GM18511 (cell line): ENCODE measurements around the gene PAIP1.
"Not testable (repeated sequence)": the region's sequence is repeated elsewhere in the genome, so short reads cannot be mapped to it uniquely, and the experiment has no call there.

ENCODE experiments used
- ATAC-seq: cut with Tn5 transposase; IDR thresholded peaks from one replicate; pipeline ENCODE4 v1.9.1; 2021; ENCODE audit warnings: mild to moderate bottlenecking, moderate library complexity; ENCODE audit not compliant: unreplicated experiment

The PAIP1 gene

GRCh38 chr5:43556857-43557542, at the start of gene PAIP1:
Gene PAIP1, minus strand, starts transcription at chr5:43557077. Its CDS starts 231 bp downstream, at chr5:43556846.
- ATAC-seq, result peak; percentile 93

- no peak for ATAC-seq
Measured at GRCh38 chr5:43606351-43606750, 49.5 kb upstream of the PAIP1 start.

GRCh38 chr5:43604699-43605098, 47.8 kb upstream of the PAIP1 start:
- ATAC-seq, result no peak

- peak; percentile 49 for ATAC-seq
Measured at GRCh38 chr5:43603344-43604217, 46.7 kb upstream of the PAIP1 start.

DNA sequence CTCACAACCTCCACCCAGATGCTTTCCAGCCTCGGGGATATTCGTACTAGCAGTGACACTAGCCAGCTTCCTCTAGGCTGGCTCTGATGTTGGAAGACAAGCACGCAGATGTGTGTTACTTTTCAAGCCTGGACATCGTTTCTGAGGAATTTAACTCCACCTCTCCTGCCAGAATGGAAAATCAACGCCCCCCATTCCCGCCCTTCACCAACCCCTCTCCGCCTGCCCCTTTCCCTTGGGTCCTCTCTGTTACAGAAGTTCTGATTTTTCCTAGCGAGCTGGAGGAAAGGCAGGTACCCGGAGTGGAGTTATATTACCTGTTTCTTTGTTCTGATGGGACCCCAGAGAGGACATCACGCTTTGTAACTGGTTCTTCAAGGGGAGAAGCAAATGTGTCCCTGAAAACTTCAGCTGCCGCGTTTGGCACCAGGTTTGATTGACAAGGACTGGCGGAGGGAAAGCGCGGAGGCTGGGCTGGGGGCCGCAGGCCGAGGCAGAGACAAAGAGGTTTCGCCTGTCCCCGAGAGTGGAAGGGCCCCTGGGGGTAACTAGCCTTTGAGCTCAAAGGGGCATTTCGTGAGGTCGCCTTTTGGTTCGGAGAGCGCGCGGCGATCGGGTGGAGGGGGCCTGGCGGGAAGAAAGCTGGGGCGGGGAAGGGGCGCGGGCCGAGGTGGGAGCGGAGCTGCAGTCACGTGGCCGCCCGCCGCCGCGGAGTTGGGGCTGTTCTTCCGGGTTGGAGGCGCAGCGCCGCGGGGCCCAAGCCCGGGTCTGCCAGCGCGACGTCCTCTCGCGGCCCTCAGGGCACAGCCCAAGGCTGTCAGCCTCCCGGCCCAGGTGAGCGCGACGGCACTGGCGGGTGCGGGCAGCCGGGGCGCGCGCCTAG, 45.8 kb upstream of the PAIP1 start, which contains the start of gene NNT:
Gene NNT, plus strand, starts transcription at position 720 of the 883 bp plus-strand sequence. CDS start 6,016 bp downstream, outside the sequence.
- ATAC-seq, result peak; percentile 80

DNA sequence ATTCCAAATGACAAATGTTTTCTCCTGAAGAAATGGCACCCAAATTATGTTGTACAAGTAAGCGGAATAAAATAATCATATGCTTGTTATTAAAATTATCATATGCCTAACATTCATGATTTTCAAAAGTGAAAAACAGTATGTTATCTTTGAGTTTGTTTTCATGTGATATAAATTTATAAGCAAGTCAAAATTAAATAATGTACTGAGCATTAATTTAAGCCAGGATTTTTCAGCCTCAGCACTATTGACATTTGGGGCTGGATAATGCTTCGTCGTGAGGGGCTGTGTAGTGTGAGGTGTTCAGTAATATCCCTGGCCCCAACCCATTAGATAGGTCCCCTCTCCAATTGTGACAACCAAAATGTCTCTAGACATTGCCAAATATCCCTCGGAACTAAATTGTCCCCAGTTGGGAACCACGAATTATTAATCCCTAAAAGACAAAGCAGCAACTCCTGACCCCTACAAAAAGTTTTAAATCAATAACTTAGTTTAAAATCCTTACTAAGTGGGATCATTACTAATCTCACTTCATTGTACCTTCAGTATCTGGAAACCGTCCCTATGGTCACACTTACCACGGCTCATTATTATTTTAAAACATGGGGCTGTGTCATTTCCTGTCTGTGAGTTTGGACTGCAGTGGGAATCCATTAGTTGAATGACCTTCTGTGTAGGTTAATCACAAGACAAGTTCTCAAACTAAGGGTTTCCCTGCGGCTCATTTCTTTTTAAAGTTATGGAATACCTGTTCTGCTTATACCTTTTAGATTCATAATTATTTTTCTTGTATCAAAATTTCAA, 44.8 kb upstream of the PAIP1 start:
- ATAC-seq, result peak; percentile 31

GRCh38 chr5:43598927-43599326, 42.0 kb upstream of the PAIP1 start:
- not testable (repeated sequence) for ATAC-seq

DNA sequence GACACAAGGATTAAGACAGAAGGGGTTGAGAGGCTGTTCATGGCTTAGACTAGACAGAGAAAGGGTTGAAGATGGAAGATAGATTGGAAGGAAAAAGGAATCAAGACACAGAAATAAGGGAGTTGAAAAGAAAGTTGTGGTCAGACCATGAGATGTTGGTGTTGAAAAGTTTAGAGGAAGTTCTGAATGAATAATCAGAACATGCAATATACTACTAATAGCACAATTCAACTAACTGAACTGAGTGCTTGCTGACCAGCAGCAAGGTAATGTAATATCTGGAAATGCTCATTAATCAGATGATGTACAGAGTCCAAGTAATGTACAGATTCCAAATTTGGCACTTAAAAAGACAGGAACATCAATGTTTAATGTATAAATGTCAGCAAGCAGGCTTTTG, 35.5 kb upstream of the PAIP1 start:
- ATAC-seq, result peak; percentile 52

- ATAC-seq, result no peak
Measured at GRCh38 chr5:43590700-43591099, 33.8 kb upstream of the PAIP1 start.

- ATAC-seq, result no peak
Measured at GRCh38 chr5:43589310-43589709, 32.4 kb upstream of the PAIP1 start.

DNA sequence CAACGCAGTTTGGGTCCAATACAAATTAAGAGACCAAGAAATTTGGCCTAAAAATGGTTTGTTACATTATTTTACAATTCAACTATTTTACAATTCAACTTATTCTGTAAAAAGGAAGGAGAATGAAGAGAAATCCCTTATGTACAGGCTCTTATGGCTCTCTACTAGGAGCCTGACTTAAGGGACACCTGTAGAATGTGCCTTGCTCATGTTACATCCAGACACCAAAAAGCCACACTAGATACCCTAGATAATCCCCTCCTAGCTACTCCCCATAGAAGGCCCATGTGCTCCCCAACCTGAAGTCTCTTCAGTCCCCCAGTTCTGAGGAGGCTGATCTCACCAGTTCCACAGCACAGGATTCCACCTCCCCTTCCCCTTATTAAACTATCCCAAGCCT, 32.0 kb upstream of the PAIP1 start:
- no peak for ATAC-seq

DNA sequence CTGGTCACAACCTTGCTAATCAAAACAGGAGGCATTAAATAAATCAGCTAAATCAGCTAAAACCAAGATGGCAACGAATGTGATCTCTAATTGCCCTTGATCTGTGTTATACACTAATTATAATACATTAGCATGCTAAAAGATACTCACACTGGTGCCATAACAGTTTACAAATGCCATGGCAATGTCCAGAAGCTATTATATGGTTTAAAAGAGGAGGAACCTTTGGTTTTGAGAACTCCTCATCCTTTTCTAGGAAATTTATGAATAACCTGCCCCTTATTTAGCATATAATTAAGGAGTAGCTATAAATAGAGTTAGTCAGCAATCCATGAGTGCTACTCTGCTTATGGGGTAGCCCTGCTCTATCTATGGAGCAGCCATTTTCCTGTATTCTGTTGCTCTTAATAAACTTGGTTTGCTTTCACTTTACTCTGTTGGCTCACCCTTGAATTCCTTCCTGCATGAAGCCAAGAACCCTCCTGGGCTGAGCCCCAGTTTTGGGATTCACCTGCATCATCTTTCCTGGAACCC, 27.4 kb upstream of the PAIP1 start:
- ATAC-seq, result no peak

DNA sequence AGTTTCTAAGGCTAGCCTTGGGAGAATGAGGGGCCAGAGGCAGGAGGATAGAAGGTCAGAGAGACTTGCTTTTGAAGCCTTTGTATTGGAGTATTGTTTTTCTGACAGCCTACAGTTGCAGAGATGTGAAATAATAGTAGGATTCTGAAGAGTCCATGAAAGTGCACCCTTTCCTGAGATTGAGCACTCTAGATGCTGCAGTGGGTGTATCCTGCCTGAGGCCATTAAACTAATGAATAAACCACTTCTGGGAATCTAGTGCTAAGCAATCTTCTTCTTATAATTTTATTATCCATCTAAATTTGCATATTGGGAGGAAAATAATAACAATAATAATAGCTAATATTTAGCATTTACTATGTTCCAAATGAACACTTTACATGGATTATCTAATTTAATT, 26.8 kb upstream of the PAIP1 start:
- no peak for ATAC-seq

DNA sequence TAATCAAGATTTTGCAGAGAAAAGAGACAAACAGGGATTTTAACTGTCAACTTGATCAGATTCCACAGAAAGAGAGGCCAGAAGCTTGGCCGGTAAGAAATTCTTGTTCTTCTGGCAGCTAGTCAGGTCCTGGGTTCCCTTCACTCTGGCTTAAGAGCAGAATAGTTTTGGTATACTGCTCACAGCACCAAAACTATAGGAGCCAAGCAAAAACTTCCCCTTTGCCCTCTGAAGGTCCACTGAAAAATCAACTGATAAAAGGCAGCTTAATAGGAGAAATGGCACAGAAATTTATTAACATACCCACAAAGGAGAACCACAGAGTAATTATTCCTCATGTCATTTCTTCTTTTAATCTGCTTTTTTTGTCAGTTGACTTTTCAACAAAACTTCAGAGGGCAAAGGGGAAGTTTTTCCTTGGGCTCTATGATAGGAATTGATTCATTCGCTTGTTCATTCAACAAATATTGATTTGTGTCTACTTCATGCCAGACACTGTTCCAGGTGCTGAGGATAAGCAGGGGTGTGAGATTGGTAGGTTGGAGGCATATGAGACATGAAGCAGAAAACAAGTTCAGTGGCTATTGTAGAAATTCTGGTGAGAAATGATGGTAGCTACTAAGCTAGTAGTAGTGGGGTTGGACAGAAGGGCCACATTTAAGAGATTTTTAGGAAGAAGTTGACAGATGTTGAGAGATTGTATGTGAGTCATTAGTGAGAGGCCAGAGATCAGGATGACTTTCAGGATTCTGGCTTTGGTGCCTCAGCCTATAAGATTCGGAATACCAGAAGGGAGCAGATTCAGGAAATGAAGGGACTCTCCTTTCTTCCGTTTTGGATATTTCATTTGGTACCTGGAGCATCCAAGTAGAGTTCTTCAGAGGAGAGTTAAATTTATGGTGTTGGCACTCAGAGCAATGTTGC, 25.5 kb upstream of the PAIP1 start:
- ATAC-seq, result no peak

DNA sequence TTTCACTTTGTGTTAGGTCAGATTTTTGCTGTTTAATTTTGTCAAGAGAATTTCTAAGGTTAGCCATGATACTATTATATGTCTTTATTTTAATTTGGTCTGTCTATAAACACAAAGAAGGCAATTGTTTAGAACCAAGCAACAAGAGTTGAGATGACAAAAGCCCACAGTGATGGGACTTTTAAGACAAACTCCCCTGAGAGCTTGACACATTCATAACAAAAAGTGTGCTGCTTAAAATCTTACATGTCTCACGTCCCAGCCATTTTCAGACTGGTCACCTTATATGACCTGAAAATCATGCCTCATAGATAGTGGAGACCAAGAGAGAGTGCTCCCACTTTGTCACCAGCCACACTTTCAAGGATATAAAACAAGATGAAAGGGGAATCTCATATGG, 24.5 kb upstream of the PAIP1 start:
- ATAC-seq, result no peak

GRCh38 chr5:43580402-43581210, 23.7 kb upstream of the PAIP1 start:
- ATAC-seq, result not testable (repeated sequence)

DNA sequence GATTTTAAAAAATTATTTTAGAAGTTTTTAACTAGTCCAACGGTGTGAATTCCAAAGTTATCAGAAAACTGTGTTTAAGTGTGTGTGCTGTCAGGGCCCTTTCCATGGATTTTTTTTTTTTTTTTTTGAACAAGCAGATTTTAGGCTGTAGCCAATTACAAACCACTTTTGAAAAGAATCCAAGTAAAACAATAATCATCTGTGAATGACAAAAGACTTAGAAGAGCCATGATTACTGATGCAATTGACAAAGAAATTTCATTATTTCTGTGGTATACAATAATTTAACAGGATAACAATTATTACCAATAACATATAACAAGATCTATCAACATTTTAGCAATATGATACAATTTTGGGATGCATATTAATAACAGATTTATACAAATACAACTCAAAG, 16.2 kb upstream of the PAIP1 start:
- no peak for ATAC-seq

GRCh38 chr5:43572357-43572756, 15.5 kb upstream of the PAIP1 start:
- no peak for ATAC-seq
